ENCODE results near the gene TSC22D3.

GRCh38 chrX:107714206-107714891 lies 61.2 kb downstream of the TSC22D3 start:
- TF ChIP-seq, protein P1, sequence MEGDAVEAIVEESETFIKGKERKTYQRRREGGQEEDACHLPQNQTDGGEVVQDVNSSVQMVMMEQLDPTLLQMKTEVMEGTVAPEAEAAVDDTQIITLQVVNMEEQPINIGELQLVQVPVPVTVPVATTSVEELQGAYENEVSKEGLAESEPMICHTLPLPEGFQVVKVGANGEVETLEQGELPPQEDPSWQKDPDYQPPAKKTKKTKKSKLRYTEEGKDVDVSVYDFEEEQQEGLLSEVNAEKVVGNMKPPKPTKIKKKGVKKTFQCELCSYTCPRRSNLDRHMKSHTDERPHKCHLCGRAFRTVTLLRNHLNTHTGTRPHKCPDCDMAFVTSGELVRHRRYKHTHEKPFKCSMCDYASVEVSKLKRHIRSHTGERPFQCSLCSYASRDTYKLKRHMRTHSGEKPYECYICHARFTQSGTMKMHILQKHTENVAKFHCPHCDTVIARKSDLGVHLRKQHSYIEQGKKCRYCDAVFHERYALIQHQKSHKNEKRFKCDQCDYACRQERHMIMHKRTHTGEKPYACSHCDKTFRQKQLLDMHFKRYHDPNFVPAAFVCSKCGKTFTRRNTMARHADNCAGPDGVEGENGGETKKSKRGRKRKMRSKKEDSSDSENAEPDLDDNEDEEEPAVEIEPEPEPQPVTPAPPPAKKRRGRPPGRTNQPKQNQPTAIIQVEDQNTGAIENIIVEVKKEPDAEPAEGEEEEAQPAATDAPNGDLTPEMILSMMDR (conservative IDR thresholded peaks at IDR 0.05 in 1 of 2, IDR thresholded peaks at IDR 0.05 in 1 of 2; ENCODE audit: extremely low read depth in 1 of 2, insufficient read depth in 1 of 2, low read depth in 1 of 2, low read length in 2 of 2) = no peak
- TF ChIP-seq EZH2 (IDR thresholded peaks at IDR 0.05; ENCODE audit: borderline replicate concordance, low read length) = no peak
